ENCODE measurements around the gene HSPB8.

HSPB8 gene

GRCh38 chr12:119169150-119169549 lies 9.6 kb upstream of the HSPB8 start:
- H3K4me3 ChIP-seq (ENCODE audit: low read depth, low read length) = no peak overlapping the region
- DNase-seq (ENCODE audit: low read depth) = no peak
- TF ChIP-seq CTCF (IDR thresholded peaks at IDR 0.05; ENCODE audit: control insufficient read depth, extremely low read depth, insufficient read depth) = no peak

- no peak for TF ChIP-seq CTCF (IDR thresholded peaks at IDR 0.05; ENCODE audit: control insufficient read depth, extremely low read depth, insufficient read depth)
- H3K4me3 ChIP-seq (ENCODE audit: low read depth, low read length) = no peak overlapping the region
- no peak for DNase-seq (ENCODE audit: low read depth)
These were observed 7.4 kb upstream of the HSPB8 start for GRCh38 chr12:119171291-119171690.

GRCh38 chr12:119171691-119172425 lies 6.9 kb upstream of the HSPB8 start:
- no peak for DNase-seq (ENCODE audit: low read depth)
- H3K4me3 ChIP-seq (ENCODE audit: low read depth, low read length) = no peak overlapping the region
- TF ChIP-seq CTCF (IDR thresholded peaks at IDR 0.05; ENCODE audit: control insufficient read depth, extremely low read depth, insufficient read depth) = no peak

GRCh38 chr12:119175081-119175480 lies 3.6 kb upstream of the HSPB8 start:
- no peak for DNase-seq (ENCODE audit: low read depth)
- H3K4me3 ChIP-seq (ENCODE audit: low read depth, low read length) = no peak overlapping the region
- TF ChIP-seq CTCF (IDR thresholded peaks at IDR 0.05; ENCODE audit: control insufficient read depth, extremely low read depth, insufficient read depth) = no peak

GRCh38 chr12:119176267-119177055 lies 2.3 kb upstream of the HSPB8 start:
- DNase-seq (ENCODE audit: low read depth) = no peak
- H3K4me3 ChIP-seq (ENCODE audit: low read depth, low read length) = no peak overlapping the region

GRCh38 chr12:119177056-119177325 lies 1.7 kb upstream of the HSPB8 start:
- DNase-seq (ENCODE audit: low read depth) = no peak
- TF ChIP-seq CTCF (IDR thresholded peaks at IDR 0.05; ENCODE audit: control insufficient read depth, extremely low read depth, insufficient read depth) = no peak
- no peak overlapping the region for H3K4me3 ChIP-seq (ENCODE audit: low read depth, low read length)

More at GRCh38 chr12:119176267-119177055, 2.3 kb upstream of the HSPB8 start:
- TF ChIP-seq CTCF (IDR thresholded peaks at IDR 0.05; ENCODE audit: control insufficient read depth, extremely low read depth, insufficient read depth) = no peak
